Kasumi-1 (cell line): ENCODE measurements around the gene TMEM190.

Experiments used
- DNase-seq, 2 experiments: peaks; one replicate each; lab custom pipeline; 2025; lab: John Stamatoyannopoulos, UW

Gene TMEM190

DNA sequence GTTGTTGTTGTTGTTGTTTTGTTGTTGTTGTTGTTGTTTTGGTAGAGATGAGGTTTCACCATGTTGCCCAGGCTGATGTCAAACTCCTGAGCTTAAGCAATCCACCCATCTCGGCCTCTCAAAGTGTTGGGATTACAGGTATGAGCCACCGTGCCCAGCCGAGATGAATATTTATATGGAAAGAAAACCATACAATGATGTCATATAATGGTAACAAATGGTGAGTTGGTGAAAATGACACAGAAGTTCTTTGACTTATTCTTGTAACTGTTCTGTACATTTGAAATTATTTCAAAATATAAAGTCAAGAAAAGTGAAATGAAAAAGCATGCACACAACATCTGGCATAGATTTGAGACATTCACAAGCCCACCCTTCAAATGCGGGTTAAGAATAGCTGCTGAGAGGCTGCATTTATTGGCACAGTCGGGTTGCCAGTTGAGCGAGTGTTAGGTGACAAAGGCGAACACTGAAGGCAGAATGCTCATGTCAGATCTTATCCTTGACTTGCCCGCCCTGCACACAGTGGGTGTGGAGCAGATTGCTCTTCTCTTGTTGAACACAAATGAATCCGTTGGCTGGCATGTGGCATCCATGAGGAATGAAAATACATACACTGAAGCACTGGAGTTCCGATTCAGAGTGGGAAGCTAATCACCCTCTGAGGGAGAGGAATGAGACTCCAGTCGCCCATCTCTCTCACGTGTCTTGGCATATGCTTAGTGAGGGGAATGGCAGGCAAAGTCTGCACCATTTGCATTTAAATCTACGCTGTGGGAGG lies 46.8 kb downstream of the TMEM190 start:
- no peak for DNase-seq

DNA sequence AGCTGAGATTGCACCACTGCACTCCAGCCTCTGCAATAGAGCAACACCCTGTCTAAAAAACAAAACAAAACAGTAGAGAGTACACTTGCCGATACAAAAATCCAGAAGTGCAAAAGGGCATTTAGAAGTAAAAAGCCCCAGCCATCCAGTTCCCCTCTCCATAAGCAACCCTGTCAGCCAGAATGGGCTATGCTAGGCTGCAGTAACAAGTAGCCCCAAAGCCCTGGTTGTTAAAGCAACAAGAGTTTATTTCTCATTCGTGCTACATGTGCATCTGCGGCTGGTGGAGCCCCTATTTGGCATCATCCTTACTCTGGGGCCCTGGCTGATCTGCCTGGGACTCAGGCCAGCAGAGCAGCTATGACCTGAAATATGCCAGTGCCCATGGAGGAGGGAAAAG lies 47.9 kb downstream of the TMEM190 start:
- no peak for DNase-seq

DNA sequence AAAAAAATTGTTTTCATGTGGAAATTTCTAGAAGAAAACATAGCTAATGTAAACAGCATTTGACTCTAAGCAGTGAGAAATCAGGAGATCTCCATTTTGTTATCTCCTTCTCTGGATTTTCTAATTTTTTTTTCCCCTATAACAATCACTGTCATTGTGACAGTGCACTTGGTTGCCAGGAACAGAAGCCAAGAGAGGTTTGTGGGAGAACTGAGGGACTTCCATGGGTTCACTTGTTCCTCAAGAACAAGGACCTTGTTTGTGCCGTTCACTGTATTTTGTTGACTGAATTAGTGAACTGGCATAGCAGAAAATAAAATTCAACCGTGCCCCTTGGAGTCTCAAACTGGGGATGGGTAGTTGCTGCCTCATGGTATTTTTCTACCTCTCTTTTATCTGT lies 49.4 kb downstream of the TMEM190 start:
- DNase-seq: no peak
